IPS-NIHi11 (cell line): Measurements from ENCODE around the gene NR1D2.

Experiments used
- DNase-seq: peaks from one replicate; pipeline ENCODE4 v3.0.0; 2012; ENCODE audit warnings: mixed read lengths, low spot score

NR1D2 gene

GRCh38 chr3:23931597-23931996 is 13.5 kb upstream of the NR1D2 start:
- no peak for DNase-seq

DNA sequence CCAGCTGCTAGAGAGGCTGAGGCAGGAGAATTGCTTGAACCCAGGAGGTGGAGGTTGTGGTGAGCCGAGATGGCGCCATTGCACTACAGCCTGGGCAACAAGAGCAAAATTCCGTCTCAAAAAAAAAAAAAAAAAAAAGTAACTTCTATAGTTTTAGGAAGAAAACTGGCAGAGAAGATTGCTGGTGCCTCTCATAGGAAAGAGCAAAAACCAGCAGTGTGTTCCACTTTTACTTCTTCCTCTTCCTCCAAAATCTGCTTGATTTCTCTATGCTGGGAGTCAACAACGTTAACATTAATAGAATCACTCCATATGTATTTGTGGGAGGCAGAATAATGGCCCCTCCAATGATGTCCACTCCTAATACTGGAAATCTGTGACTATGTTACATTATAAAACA is 12.5 kb upstream of the NR1D2 start:
- no peak for DNase-seq

GRCh38 chr3:23934253-23934652 is 10.8 kb upstream of the NR1D2 start:
- DNase-seq = no peak

- no peak for DNase-seq
Observed at GRCh38 chr3:23937296-23937695, 7.8 kb upstream of the NR1D2 start.

DNA sequence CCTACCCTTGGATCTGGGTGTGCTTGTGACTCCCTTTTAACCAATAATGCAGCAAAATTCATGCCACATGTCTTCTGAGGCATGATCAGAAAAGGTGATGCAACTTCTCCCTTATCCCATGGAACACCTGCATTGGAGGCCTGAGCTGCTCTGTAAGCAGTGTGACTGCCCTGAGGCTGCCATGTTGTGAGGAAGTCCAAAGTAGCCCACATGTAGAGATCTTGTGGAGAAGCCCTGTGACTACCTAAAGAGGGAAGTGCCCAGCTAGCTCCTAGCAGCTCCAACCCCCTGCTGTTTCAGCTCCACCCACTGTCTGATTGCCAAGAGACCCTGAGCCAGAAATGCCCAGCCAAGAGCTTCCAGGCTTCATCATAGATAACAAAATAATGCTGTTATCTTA is 6.4 kb upstream of the NR1D2 start:
- DNase-seq = no peak

DNA sequence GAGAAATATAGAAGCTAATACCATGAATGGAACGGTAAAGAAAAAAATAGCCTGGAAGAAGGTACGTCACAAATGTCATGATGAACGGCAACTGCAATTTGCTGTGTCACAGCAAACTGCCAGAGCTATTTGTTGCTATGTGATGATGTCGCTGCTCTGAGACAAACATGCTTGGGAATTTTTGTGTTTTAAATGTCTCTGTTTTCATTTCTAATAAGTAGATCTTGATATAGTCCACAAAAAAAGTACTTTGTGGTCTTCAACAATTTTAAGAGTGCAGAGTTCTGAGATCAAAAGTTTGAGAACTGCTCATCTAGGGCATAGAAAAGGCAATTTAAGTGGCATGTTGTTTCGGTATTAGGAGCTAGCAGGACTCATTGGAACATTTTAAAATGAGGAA is 4.3 kb upstream of the NR1D2 start:
- DNase-seq = no peak

DNA sequence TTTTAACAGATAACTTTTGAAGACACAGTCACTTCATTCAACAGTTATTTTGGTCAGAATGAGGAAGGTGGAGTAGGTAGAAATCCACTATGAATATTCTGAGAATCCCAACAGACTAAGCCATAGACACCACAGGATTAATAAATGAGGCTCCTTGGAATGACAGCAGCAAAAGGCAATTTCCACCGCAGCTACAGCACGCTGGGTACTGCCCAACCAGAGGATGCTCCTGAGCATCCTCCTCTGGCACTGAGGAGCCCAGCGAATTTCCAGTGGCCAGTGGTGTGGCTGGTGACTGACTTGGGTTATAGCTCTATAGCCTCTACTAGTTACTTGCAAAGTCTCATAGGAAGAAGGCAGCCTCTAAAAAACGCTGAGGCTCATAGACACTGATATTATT is 3.6 kb upstream of the NR1D2 start:
- no peak for DNase-seq

- no peak for DNase-seq
Observed at GRCh38 chr3:23942546-23942945, 2.5 kb upstream of the NR1D2 start.

DNA sequence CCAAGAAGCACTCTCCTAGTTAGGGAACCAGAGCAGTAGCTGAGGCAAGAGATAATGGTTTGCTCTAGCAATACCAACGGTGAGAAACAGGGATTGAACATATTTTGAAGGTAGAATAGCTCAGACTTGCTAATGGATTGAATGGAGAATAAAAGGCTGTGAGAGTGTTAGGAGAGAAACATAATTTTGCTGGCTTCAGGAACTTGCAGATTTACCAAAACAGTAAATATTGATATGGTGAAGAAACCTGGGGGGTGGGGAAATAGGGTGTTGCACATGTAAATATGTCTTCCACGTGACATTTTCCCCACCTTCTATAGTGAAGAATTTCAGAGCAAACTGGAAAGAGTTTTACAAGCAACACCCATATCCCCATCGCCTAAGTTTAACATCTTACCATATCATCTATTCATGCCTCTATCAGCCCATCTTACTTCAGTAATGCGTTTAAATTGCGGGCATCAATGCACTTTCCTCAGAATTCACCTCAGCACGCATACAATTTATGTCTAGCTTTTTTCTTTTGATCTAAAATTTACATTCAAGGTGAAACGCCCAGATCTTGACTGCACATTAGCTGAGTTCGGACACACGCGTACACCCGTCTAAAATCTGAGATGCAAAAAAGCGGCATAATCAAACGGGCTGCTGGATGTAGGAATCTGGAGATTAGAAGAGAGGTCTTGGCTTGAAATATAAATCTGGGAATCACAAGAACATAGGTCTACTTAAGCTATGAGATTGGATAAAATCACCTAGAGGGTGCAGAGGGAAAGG is 891 bp upstream of the NR1D2 start:
- DNase-seq = no peak

DNA sequence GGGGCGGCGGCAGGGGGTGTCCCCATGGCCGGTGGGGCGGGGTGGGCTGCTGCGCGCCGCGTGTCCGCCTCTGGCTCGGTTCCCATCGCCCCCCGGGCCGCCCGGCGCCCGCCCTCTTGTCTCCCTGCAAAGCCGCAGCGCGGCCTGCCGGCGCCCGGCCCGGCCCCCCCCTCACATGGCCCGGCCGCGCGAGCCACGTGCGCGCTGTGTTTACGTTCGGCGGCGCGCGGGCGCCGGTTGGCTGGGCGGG is 502 bp downstream of the NR1D2 start:
- DNase-seq = no peak

DNA sequence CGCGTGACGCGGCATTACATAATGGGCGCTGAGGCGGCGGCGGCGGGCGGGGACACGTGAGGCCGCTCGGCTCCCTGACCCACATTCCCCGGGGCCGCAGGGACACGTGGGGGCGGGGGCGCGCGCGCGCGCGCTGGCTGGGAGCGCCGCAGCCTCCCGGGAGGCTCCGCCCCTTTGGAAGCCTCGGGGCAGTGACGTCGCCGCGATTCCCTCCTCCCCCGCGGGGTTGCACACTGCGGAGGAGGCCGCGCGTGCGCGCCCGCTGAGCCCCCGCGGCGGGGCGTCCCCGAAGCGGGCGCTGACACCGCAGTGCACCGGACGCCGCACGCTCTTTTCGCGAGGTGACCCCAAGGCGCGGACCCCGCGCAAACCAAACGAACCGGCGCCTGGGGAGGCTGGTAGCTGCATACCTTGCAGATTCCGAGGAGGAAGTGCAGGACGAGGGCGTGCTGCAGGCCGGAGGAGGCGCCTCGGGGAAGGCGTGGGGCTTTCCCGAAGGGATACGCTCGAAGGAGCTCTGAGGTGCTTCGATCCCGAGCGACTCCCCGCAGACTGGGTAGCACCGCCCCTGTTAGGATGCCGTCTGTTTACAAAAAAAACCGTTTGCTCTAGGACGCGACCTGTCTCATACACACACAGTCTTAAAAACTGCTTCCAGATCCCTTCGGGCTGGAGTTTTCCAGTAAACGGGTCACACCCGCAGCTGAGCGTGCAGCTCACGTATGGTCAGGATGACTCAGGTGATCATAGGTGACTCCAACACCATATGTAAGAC is 1.0 kb downstream of the NR1D2 start:
- DNase-seq = peak; percentile 99

DNA sequence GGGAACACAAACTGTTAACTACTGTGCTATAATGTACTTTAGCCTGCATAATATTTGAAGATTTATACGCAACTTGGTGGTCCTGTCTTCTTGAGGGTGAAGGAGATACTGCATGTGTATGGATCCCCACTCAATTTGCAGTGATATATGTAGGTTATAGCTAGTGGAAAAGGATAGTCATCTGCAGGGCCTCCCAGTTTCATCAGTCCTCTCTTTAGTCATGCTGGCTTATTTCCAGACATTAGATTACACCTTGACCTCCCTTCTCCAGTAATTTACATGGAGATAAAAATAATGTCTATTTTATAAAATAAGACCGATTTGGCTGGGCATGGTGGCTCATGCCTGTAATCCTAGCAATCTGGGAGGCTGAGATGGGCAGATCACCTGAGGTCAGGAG is 3.7 kb downstream of the NR1D2 start:
- no peak for DNase-seq

DNA sequence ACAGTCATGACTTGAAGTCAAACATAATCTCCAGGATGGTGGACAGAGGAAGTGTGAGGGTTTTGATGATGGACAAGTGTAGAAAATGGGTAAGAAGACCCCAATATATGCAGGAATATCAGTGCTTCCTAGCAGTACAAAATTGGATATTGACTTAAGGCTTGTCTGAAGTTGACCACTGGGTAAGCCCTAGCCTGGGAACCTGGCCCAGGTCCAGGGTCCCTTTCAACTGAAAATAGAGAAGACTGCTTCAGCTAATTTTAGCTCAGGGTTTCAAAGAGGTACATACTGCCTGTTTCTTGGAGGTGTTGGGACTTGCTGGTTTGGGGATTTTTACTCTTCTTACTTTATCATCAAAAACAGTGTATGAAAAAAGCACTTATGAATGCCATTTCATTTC is 4.7 kb downstream of the NR1D2 start:
- DNase-seq = no peak

GRCh38 chr3:23950293-23950692 is 5.2 kb downstream of the NR1D2 start:
- no peak for DNase-seq

GRCh38 chr3:23952646-23953045 is 7.6 kb downstream of the NR1D2 start:
- no peak for DNase-seq

- DNase-seq = no peak
Observed at GRCh38 chr3:23953523-23953922, 8.4 kb downstream of the NR1D2 start.

- DNase-seq = no peak
Observed at GRCh38 chr3:23954144-23954543, 9.1 kb downstream of the NR1D2 start.

DNA sequence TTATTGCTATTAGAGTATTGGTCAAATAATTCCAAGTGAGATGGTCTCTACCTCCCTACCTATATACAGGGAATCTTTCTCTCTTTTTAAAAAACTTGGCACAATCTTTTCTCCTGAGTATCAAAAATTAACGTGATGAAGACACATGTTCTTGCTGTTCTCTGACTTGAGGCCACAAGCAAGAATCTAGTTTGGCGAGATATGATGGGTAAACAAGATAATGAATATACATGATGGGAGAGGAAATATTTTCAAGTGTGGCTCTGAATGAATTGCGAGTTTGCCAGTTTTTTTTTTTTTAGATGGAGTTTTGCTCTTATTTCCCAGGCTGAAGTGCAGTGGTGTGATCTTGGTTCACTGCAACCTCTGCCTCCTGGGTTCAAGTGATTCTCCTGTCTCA is 11.6 kb downstream of the NR1D2 start:
- no peak for DNase-seq

GRCh38 chr3:23959135-23959900 is 14.2 kb downstream of the NR1D2 start:
- no peak for DNase-seq

DNA sequence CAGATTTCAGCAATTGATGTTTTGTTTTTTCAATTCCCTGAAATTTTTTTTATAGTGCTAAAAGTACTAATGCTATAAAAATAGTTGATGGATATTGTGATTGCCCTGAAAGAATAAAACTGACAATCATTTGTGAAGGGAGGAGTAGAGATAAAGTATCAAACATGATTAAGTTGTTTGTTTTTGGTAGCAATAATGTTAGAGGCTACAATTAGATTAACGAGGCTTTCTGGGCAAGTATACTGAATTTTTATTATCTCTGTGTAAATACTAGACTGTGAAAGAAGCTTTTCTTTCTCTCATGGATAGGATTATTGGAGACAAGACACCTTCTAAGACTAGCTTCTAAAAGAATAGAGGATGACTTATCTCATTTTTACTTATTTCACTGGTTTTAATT is 15.6 kb downstream of the NR1D2 start:
- no peak for DNase-seq

DNA sequence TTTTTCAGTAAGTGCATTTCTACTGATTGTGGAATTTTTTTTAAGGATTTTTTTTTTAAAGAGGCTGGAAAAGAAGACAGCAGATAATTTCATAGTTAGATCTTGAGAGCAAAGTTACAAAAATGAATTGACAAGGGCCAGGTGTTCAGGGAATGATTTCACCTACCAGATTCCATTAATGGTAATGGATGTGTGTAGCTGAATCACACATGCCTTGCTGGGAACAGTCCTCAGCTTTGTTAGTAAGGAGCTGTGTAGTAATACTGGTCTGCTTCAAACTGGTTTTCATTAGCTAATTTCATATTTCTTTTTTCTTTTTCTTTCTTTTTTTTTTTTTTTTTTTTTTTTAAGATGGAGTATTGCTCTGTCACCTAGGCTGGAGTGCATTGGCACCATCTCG is 16.0 kb downstream of the NR1D2 start:
- DNase-seq = no peak

- DNase-seq = no peak
Observed at GRCh38 chr3:23961913-23962312, 16.8 kb downstream of the NR1D2 start.

DNA sequence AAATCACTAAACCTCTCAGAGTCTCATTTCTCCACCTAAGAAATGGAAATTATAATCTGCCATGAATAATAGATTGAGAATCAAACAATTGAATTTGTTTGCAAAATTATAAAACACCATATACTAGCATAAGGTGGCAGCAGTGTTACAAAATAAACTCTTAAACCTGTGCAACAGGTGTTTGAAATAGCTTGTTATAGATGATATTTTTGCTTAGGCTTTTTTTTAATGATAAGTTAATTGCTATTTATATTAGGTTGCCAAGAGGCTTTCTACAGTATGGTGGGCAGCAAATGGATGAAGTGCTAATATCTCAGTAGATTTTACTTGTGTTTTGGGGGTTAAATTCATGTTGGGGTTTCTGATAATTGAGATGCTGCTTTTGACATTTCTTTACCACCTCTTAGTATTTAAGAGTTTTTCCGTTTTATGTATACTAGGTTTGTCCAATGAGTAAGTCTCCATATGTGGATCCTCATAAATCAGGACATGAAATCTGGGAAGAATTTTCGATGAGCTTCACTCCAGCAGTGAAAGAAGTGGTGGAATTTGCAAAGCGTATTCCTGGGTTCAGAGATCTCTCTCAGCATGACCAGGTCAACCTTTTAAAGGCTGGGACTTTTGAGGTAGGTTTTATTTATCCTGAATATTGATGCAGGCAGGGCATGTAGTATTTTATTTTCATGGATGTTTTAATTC is 19.6 kb downstream of the NR1D2 start:
- DNase-seq = no peak
